Motor neuron (in vitro differentiated cells): ENCODE results near the gene CTIF. TPM values are rescaled to one million over a fixed set of nuclear protein-coding genes. Genes with fewer than 3 reads are reported as not detected.
A peak's percentile ranks its signal among the peaks of the same experiment; 100 is the strongest.
"Not testable (repeated sequence)": the region's sequence is repeated elsewhere in the genome, so short reads cannot be mapped to it uniquely, and the experiment has no call there.

ENCODE experiments used
- ATAC-seq, 8 experiments: fragments of 200-7000 bp; cut with Tn5 transposase; replicated peaks in 6 of 8; 2 replicates each; pipeline ENCODE4 v1.8.0; 2021; ENCODE audit warnings: mild to moderate bottlenecking in 8 of 8, moderate library complexity in 8 of 8
- H3K27ac ChIP-seq, 2 donors: fragments of 250-450 bp; sonication (Bioruptor Pico); 2 replicates each; pipeline ENCODE4 v1.9.0; 2021; ENCODE audit warnings: antibody characterized with exemption in 2 of 2, mild to moderate bottlenecking in 2 of 2, moderate library complexity in 1 of 2
- H3K4me1 ChIP-seq, 2 donors: fragments of 250-450 bp; sonication (Bioruptor Pico); replicated peaks in 1 of 2; 2 replicates each; pipeline ENCODE4 v1.6.1; 2021; ENCODE audit warnings: antibody characterized with exemption in 2 of 2, mild to moderate bottlenecking in 2 of 2, moderate library complexity in 1 of 2
- H3K4me3 ChIP-seq, 5 donors: fragments of 250-450 bp; sonication (Bioruptor Pico); 2 replicates each; pipeline ENCODE4 v1.9.0; 2021; ENCODE audit warnings: antibody characterized with exemption in 5 of 5, mild to moderate bottlenecking in 5 of 5, moderate library complexity in 4 of 5
- WGBS, 10 experiments: fragments of 450-650 bp; shearing (Covaris generic); methylation state at CpG; one replicate each; pipeline ENCODE4 v1.0.0; 2022; 5-methylcytosine and 5-hydroxymethylcytosine counted together
- in situ Hi-C, 9 experiments: fragments of 400-800 bp; cut with MboI; loops; one replicate each; pipeline ENCODE4 v1.15.0; 2021; ENCODE audit warnings: low sequenced_read_pairs in 9 of 9, low pct_unique_long_range_greater_than_20kb in 2 of 9; ENCODE audit not compliant: unreplicated experiment in 9 of 9
- total RNA-seq, 8 experiments: library from RNA; unstranded; fragments of 300-600 nt; gene quantifications; 2 replicates each; pipeline versions ENCODE4 v1.2.3 to v1.2.4, GENCODE V29; 2022

The CTIF gene
- total RNA-seq, 8 experiments from 2014 or later: 17.8 to 85.9 (median 59.8) TPM

DNA sequence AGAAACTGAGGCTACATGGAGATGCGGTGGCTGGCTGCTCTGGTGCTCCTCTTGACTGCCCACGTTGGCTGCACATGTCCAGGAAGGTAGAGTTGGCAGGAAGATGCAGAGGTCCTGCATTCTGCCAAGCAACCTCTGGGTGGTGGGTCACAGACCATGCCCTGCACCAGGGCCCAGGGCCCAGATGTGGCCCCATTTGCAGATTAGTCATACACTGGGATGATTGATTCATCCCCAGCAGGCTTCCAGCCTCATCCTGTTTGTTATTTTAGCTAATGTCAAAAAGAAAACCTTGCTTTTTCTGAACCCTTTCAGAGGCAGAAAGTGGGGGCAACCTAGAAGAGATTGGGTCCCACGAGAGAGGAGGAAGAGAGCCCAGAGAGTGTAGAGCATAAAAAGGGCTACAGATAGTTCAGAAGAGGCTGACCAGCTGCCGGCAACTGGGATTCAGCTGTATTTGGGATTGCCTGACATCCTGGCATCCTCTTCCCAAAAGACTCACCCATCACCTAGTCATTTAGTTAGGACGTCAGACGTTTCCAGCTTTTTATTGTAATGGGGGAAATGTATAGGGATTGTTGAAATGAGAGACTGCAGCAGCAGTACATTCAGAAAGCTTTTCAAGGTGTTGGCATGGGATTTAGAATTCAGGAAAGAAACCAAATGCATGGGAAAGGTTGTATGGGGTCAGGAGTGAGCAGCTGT is 101.9 kb downstream of the CTIF start:
- Histone ChIP-seq H3K4me3 (no peak overlapping the region), H3K27ac (no peak overlapping the region), H3K4me1 (no peaks in the 10 kb centered on the region)
- WGBS, 10 experiments: 56 to 96% (median 78%) methylated on average over 3 to 5 of the region's 6 CpGs; no CpG with 5 or more reads in 3 of the 10 experiments
- in situ Hi-C loops: loop anchor here in 1 of 9 experiments (25.0 kb wide), 1 partner anchor 153 kb away; no protein-coding TSS in a partner anchor
- ATAC-seq: no peak

DNA sequence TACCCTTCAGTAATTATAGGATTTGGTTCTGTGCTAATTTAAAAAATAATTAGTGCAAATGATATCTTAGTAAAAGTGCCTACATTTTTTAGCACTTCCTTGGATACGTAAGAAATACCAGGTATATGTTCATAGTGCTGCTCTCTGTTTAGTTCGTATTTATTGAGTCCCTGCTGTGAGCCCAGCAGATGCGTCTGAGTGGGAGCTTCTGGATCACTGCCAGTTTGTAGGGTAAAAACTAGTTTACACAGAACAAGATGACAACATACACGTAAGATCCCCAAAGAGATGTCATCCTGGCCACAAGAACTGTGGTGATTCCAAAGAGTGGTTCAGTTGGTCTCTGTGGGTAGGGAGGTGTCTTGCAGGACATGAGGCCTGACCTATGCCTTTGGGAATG is 103.2 kb downstream of the CTIF start:
- H3K4me3 ChIP-seq: no peak overlapping the region
- in situ Hi-C loops: loop anchor here in 1 of 9 experiments (25.0 kb wide), 1 partner anchor 155 kb away; no protein-coding TSS in a partner anchor
- ATAC-seq: no peak
- H3K4me1 ChIP-seq: no peaks in the 10 kb centered on the region
- 83 to 96% (median 86%) methylated on average over 1 to 4 of the region's 4 CpGs; no CpG with 5 or more reads in 6 of the 10 experiments for WGBS, 10 experiments
- no peak overlapping the region for H3K27ac ChIP-seq

DNA sequence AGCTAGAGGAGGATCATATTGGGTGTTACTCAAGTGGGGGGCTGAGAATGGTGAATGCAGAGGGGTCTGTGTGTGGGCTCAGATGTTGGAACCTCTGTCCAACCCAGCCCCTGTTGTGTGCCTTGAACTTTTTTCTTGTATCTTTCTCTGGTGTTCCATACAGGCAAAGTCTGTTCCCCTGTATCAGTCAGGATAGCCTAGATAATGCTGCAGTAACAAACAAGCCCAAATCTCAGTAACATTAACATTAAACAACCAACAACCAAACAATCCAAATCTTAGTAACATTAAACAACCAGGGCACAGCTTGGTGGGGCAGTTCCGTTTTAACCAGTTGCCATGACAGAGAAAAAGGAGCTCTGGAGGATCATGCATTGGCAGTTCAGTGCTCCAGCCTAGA is 103.7 kb downstream of the CTIF start:
- ATAC-seq: no peak
- Histone ChIP-seq H3K27ac (no peak overlapping the region), H3K4me1 (no peaks in the 10 kb centered on the region), H3K4me3 (no peak overlapping the region)
- WGBS, 10 experiments: 80 to 100% (median 94%) methylated on average over 1 of the region's 1 CpG; no CpG with 5 or more reads in 6 of the 10 experiments
- in situ Hi-C loops: loop anchor here in 1 of 9 experiments (25.0 kb wide), 1 partner anchor 155 kb away; no protein-coding TSS in a partner anchor

DNA sequence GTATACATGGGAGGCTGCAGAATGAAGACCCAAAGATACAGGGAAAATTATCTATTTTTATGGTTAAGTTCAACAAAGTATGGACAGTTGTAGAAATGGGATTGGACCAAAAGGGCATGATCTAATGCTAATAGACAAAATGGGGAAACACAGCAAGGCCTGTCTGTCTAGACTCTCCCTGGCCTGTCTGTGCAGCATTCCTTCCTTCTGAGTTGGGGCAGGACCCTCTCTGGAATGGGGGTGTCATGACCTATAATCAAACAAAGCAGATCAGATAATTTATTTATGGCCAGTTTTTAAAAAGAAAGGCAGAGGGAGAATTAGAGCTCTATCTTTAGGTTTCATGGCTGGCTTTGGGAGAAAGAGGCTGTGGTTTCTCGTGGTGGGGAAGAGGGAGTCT is 104.4 kb downstream of the CTIF start:
- H3K4me1 ChIP-seq: no peaks in the 10 kb centered on the region
- WGBS, 10 experiments: 86 to 100% (median 100%) methylated on average over 1 of the region's 1 CpG; no CpG with 5 or more reads in 7 of the 10 experiments
- no peak overlapping the region for H3K27ac ChIP-seq
- no peak for ATAC-seq
- in situ Hi-C loops: loop anchor here in 1 of 9 experiments (25.0 kb wide), 1 partner anchor 156 kb away; no protein-coding TSS in a partner anchor
- H3K4me3 ChIP-seq: no peak overlapping the region

DNA sequence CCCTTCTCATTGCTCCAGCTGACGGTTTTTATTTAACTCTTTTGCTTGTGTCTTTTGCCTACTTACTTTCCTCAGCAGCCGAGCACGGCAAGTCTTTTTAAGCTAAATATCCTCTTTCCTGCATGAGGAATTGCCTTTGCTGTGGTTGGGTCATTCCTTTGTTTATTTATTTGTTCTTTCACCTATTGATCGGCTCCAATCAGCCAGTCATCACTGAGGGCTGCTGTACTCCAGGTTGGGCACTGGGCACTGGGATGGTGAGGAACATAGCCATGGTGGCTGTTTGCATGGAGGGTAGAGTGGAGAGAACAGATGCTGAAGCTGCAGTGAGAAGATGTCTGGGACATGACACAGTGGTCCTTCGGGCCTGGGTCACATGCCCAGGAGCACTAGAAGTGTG is 105.2 kb downstream of the CTIF start:
- H3K27ac ChIP-seq: no peak overlapping the region
- H3K4me1 ChIP-seq: peaks cover 0 to 2% of the 10 kb centered on the region in 2 donors
- no peak overlapping the region for H3K4me3 ChIP-seq
- 63 to 100% (median 100%) methylated on average over 1 to 4 of the region's 5 CpGs; no CpG with 5 or more reads in 3 of the 10 experiments for WGBS, 10 experiments
- no peak for ATAC-seq
- in situ Hi-C loops: loop anchor here in 1 of 9 experiments (25.0 kb wide), 1 partner anchor 157 kb away; no protein-coding TSS in a partner anchor

DNA sequence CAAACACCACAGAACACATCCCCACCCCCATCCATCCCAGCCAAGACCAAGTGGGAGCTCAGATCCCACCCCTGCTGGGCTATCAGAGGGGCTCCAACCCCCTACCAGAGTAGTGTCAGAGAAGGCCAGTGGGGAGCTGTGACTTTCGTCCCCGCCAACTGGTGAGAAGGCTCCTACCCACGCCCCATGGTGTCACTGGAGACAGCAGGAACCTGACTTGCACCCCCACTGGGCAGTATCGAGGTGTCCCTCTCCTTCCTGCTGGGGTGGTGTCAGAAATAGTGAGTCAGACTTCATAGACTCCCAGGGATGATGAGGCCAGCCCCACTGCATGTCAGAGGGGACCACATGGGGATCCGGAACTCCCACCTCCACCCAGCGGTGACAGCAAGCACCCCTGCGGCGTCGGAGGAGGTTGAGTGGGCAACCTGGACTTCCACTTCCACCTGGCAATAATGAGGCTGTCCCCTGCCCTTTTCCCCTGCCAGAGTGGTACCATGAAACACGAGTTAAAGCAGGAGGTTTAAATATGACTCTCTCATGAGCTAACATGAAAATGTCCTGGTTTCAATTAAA is 106.7 kb downstream of the CTIF start:
- Histone ChIP-seq H3K4me1 (peaks cover 0 to 4% of the 10 kb centered on the region in 2 donors), H3K4me3 (no peak overlapping the region), H3K27ac (no peak overlapping the region)
- 17 to 92% (median 86%) methylated on average over 1 to 4 of the region's 10 CpGs; no CpG with 5 or more reads in 5 of the 10 experiments for WGBS, 10 experiments
- no peak for ATAC-seq
- in situ Hi-C loops: loop anchor here in 1 of 9 experiments (25.0 kb wide), 1 partner anchor 158 kb away; no protein-coding TSS in a partner anchor

DNA sequence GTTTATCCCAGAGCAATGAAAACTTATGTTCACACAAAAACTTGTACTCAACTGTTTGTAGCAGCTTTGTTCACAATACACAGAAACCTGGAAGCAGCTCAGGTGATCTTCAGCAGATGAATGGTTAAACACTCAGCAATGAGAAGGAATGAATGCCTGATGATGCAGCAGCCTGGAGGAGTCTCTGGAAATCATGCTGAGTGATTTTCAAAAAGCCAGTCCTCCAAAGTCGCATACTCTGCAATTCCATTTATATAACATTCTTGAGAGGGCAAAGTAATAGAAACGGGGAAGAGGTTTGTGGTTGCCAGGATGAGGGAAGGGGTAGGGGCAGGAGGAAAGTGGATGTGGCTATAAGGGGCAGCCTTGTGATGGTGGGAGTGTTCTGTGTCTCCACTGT is 108.1 kb downstream of the CTIF start:
- Histone ChIP-seq H3K27ac (no peak overlapping the region), H3K4me3 (no peak overlapping the region), H3K4me1 (peaks cover 0 to 4% of the 10 kb centered on the region in 2 donors)
- no peak for ATAC-seq
- 20 to 67% (median 50%) methylated on average over 1 to 2 of the region's 2 CpGs; no CpG with 5 or more reads in 3 of the 10 experiments for WGBS, 10 experiments
- in situ Hi-C loops: loop anchor here in 1 of 9 experiments (25.0 kb wide), 1 partner anchor 160 kb away; no protein-coding TSS in a partner anchor

DNA sequence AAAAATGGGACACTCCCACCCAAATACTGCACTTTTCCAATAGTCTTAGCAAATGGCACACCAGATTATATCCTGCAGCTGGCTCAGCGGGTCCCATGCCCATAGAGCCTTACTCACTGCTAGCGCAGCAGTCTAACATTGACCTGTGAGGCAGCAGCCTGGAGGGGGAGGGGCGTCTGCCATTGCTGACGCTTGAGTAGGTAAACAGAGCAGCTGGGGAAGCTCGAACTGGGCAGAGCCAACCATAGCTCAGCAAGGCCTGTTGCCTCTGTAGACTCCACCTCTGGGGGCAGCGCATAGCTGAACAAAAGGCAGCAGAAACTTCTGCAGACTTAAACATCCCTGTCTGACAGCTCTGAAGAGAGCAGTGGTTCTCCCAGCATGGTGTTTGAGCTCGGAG is 110.4 kb downstream of the CTIF start:
- Histone ChIP-seq H3K4me3 (no peak overlapping the region), H3K4me1 (peaks cover 0 to 4% of the 10 kb centered on the region in 2 donors), H3K27ac (no peak overlapping the region)
- 41 to 93% (median 73%) methylated on average over 1 to 6 of the region's 7 CpGs; no CpG with 5 or more reads in 6 of the 10 experiments for WGBS, 10 experiments
- ATAC-seq: peak in 5 of 8 experiments; percentile 72 to 100 (median 98)
- in situ Hi-C loops: loop anchor here in 1 of 9 experiments (25.0 kb wide), 1 partner anchor 162 kb away; no protein-coding TSS in a partner anchor

DNA sequence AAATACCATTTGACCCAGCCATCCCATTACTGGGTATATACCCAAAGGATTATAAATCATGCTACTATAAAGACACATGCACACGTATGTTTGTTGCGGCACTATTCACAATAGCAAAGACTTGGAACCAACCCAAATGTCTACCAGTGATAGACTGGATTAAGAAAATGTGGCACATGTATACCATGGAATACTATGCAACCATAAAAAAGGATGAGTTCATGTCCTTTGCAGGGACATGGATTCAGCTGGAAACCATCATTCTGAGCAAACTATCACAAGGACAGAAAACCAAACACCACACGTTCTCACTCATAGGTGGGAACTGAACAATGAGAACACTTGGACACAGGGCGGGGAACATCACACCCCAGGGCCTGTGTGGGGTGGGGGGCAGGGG is 115.8 kb downstream of the CTIF start:
- H3K4me3 ChIP-seq, H3K4me1 ChIP-seq, in situ Hi-C loops, ATAC-seq, H3K27ac ChIP-seq: not testable (repeated sequence)
- no CpG with 5 or more reads among the region's 4 CpGs for WGBS, 10 experiments

DNA sequence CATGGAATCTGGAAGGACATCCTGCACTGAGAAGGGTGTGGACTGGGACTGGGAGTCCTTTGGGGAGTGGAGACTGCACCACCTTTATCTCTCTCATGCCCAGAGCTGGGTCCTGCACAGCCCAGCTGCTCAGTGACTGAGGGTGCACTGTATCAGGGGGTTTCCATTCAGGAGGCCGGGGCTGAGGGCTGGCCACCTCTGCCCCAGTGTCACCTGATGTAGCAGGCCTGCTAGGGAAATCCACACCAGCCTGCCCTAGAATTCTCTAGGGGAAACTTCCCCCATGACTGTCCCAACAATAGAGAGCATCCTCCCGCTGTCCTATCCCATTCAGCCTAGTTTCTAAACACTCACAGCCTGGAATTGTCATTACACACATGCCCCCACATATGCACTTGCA is 116.7 kb downstream of the CTIF start:
- Histone ChIP-seq H3K4me1 (peaks cover 4 to 9% of the 10 kb centered on the region in 2 donors), H3K4me3 (no peak overlapping the region), H3K27ac (no peak overlapping the region)
- ATAC-seq: peak in 5 of 8 experiments; percentile 22 to 65 (median 32)
- in situ Hi-C loops: no loop called here
- WGBS, 10 experiments: 67% methylated on average over 2 of the region's 2 CpGs; no CpG with 5 or more reads in 9 of the 10 experiments

DNA sequence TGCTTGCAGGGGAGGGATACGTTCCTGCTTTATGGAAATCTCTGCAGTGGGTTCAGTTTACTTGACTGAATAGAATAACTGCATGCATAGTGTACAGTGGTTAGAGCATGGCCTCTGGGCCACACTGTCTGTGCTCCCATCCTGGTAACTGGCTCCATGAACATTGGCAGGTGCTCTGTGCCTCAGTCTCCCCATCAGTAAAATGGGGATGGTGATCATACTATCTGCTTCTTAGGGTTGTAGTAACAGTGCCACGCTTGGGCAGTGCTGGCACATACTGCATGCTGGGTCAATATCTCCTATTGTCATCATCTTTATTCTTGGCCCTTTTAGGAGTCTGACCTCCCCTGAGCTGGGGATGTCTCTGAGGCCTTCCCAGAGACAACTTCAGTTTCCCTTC is 117.3 kb downstream of the CTIF start:
- in situ Hi-C loops: no loop called here
- ATAC-seq: no peak
- no peak overlapping the region for H3K4me3 ChIP-seq
- H3K27ac ChIP-seq: no peak overlapping the region
- 61 to 89% (median 80%) methylated on average over 1 to 2 of the region's 2 CpGs; no CpG with 5 or more reads in 7 of the 10 experiments for WGBS, 10 experiments
- peaks cover 10 to 16% of the 10 kb centered on the region in 2 donors for H3K4me1 ChIP-seq

DNA sequence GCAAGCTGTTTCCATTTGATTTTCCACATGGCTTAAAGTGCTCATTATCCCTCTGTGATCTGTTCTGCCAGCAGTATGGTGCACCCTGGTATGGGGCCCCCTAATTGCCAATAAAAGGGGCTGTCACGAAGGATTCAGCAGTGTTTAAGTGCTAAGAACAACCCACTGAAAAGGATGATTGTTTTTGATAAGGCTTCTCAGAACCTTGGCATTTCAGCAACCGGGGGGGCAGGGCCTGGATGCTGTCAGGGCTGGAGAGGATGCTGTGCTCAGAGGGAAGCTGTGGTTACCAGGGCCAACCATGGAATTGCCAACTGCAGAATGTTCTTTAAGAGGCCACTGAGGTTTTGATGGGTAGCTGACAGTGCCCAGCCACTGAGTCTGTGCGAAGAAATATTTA is 117.8 kb downstream of the CTIF start:
- whole genome bisulfite sequencing, 10 experiments: 43 to 100% (median 71%) methylated on average over 1 to 2 of the region's 3 CpGs; no CpG with 5 or more reads in 3 of the 10 experiments

More for the DNA sequence above, 117.8 kb downstream of the CTIF start:
- Histone ChIP-seq H3K4me1 (peaks cover 10 to 19% of the 10 kb centered on the region in 2 donors), H3K4me3 (no peak overlapping the region), H3K27ac (no peak overlapping the region)
- peak in 1 of 8 experiments; percentile 22 for ATAC-seq
- in situ Hi-C loops: no loop called here
